H1 (cell line): Measurements from ENCODE around the gene S100A16. TPM values are rescaled to one million over a fixed set of nuclear protein-coding genes. Genes with fewer than 3 reads are reported as not detected.

Experiments used
- CTCF ChIA-PET: fragments of 300-600 bp; sonication (Branson Sonifier 250); formaldehyde crosslinking; loops from one replicate; lab custom pipeline; 2021; ENCODE audit not compliant: partially characterized antibody; lab: Charles Lee
- POLR2A ChIA-PET: fragments of 300-600 bp; sonication (Branson Sonifier 250); formaldehyde crosslinking; loops from one replicate; lab custom pipeline; 2021; ENCODE audit warnings: inconsistent platforms; ENCODE audit not compliant: partially characterized antibody; lab: Charles Lee
- DNase-seq, 2 experiments: peaks; one replicate each; pipeline versions ENCODE4 v3.0.0 to v3.0.0-alpha.2; 2010 to 2022; ENCODE audit warnings: low spot score in 2 of 2, low read depth in 1 of 2, mixed read lengths in 1 of 2
- FAIRE-seq: peaks from 2 replicates; lab custom pipeline; 2011; peaks lifted over from hg19 to GRCh38; lab: Jason Lieb, UNC
- H2AFZ ChIP-seq: 2 replicates; pipeline ENCODE4 v1.8.1; 2012; ENCODE audit warnings: low read length, inconsistent platforms
- H2AK5ac ChIP-seq: 2 replicates; pipeline ENCODE4 v1.6.1; 2013; ENCODE audit warnings: low read depth, low read length
- H2BK120ac ChIP-seq: replicated peaks from 2 replicates; pipeline ENCODE3; 2013; ENCODE audit warnings: low read depth, low read length, inconsistent platforms
- H2BK12ac ChIP-seq: 2 replicates; pipeline ENCODE4 v1.6.1; 2013; ENCODE audit warnings: low read depth, low read length
- H2BK15ac ChIP-seq: 2 replicates; pipeline ENCODE4 v1.6.1; 2013; ENCODE audit warnings: low read length
- H2BK20ac ChIP-seq: 2 replicates; pipeline ENCODE4 v1.6.1; 2013; ENCODE audit warnings: low read length
- H2BK5ac ChIP-seq: 2 replicates; pipeline ENCODE4 v1.6.1; 2013; ENCODE audit warnings: low read depth, low read length
- H3K14ac ChIP-seq: 2 replicates; pipeline ENCODE4 v1.6.1; 2013; ENCODE audit warnings: inconsistent platforms; ENCODE audit not compliant: insufficient read length
- H3K18ac ChIP-seq: 2 replicates; pipeline ENCODE4 v1.6.1; 2013; ENCODE audit warnings: low read length; ENCODE audit errors: extremely low read depth
- H3K23ac ChIP-seq: 2 replicates; pipeline ENCODE4 v1.6.1; 2013; ENCODE audit warnings: inconsistent platforms; ENCODE audit not compliant: insufficient read length
- H3K23me2 ChIP-seq: 2 replicates; pipeline ENCODE4 v1.6.1; 2013; ENCODE audit warnings: low read depth, low read length
- H3K27ac ChIP-seq: 2 replicates; pipeline ENCODE4 v1.6.1; 2011; ENCODE audit warnings: low read depth, low read length, inconsistent platforms
- H3K27me3 ChIP-seq, 4 experiments: replicated peaks in 1 of 4; 1 replicate in 1 of 4; 2 replicates in 3 of 4; pipeline versions ENCODE4 v1.6.1 to v1.8.1; 2011 to 2013; ENCODE audit warnings: low read length in 3 of 4, mild to moderate bottlenecking in 3 of 4, inconsistent platforms in 2 of 4, mixed read lengths in 2 of 4, moderate library complexity in 1 of 4; ENCODE audit not compliant: control insufficient read depth in 3 of 4, insufficient read depth in 3 of 4; ENCODE audit errors: extremely low read depth in 1 of 4
- H3K36me3 ChIP-seq, 4 experiments: 2 replicates each; pipeline versions ENCODE4 v1.6.1 to v1.8.1; 2011 to 2013; ENCODE audit warnings: mild to moderate bottlenecking in 4 of 4, low read length in 3 of 4, moderate library complexity in 2 of 4, control low read depth in 1 of 4, inconsistent platforms in 1 of 4; ENCODE audit not compliant: insufficient read depth in 4 of 4, control insufficient read depth in 2 of 4
- H3K4ac ChIP-seq: replicated peaks from 2 replicates; pipeline ENCODE3; 2013; ENCODE audit warnings: low read length, low read depth, mixed read lengths, inconsistent platforms; ENCODE audit not compliant: insufficient read length
- H3K4me1 ChIP-seq, 4 experiments: replicated peaks in 1 of 4; 1 replicate in 1 of 4; 2 replicates in 3 of 4; pipeline versions ENCODE4 v1.6.1 to v1.8.1; 2011 to 2013; ENCODE audit warnings: low read length in 3 of 4, inconsistent platforms in 2 of 4, mixed read lengths in 1 of 4; ENCODE audit not compliant: insufficient read depth in 4 of 4, control insufficient read depth in 3 of 4
- H3K4me2 ChIP-seq, 2 experiments: 2 replicates each; pipeline versions ENCODE4 v1.6.1 to v1.8.1; 2011 to 2013; ENCODE audit warnings: low read depth in 2 of 2, low read length in 2 of 2, control low read depth in 1 of 2, inconsistent platforms in 1 of 2, mild to moderate bottlenecking in 1 of 2; ENCODE audit not compliant: insufficient read depth in 1 of 2
- H3K4me3 ChIP-seq, 4 experiments: fragments of 200-600, 300-600 bp in 1 of 4; sonication (generic), shearing (Covaris generic), sonication (Bioruptor Twin) in 1 of 4; 2 replicates each; pipeline versions ENCODE4 v1.5.1 to v1.8.1; 2011 to 2016; ENCODE audit warnings: low read length in 4 of 4, low read depth in 3 of 4, control low read depth in 2 of 4, inconsistent platforms in 2 of 4, mild to moderate bottlenecking in 2 of 4, mixed read lengths in 1 of 4, moderate library complexity in 1 of 4; ENCODE audit not compliant: insufficient read depth in 2 of 4; ENCODE audit errors: extremely low read depth in 1 of 4
- H3K56ac ChIP-seq: replicated peaks from 2 replicates; pipeline ENCODE3; 2013; ENCODE audit warnings: low read depth, mild to moderate bottlenecking, mixed read lengths, low read length, inconsistent platforms; ENCODE audit not compliant: insufficient read length
- H3K79me1 ChIP-seq: 2 replicates; pipeline ENCODE4 v1.6.1; 2013; ENCODE audit warnings: low read depth, low read length, control low read depth
- H3K79me2 ChIP-seq, 2 experiments: 2 replicates each; pipeline versions ENCODE4 v1.6.1 to v1.8.1; 2012 to 2013; ENCODE audit warnings: low read length in 2 of 2, mild to moderate bottlenecking in 2 of 2, inconsistent platforms in 1 of 2; ENCODE audit not compliant: insufficient read depth in 2 of 2, control insufficient read depth in 1 of 2
- H3K9ac ChIP-seq, 4 experiments: replicated peaks in 1 of 4; 1 replicate in 1 of 4; 2 replicates in 3 of 4; pipeline versions ENCODE4 v1.6.1 to v1.8.1; 2011 to 2013; ENCODE audit warnings: low read depth in 3 of 4, low read length in 3 of 4, control low read depth in 2 of 4, mild to moderate bottlenecking in 2 of 4, moderate library complexity in 2 of 4, inconsistent platforms in 1 of 4; ENCODE audit errors: extremely low read depth in 1 of 4
- H3K9me3 ChIP-seq, 2 experiments: 2 replicates each; pipeline versions ENCODE4 v1.6.1 to v1.8.1; 2012 to 2013; ENCODE audit warnings: mild to moderate bottlenecking in 2 of 2, moderate library complexity in 2 of 2, control low read depth in 1 of 2, inconsistent platforms in 1 of 2, low read depth in 1 of 2, low read length in 1 of 2, mixed read lengths in 1 of 2; ENCODE audit not compliant: insufficient read depth in 2 of 2
- H4K20me1 ChIP-seq, 2 experiments: replicated peaks in 1 of 2; 2 replicates each; pipeline versions ENCODE3 to v1.8.1; 2011 to 2013; ENCODE audit warnings: inconsistent platforms in 2 of 2, low read length in 2 of 2, mild to moderate bottlenecking in 1 of 2; ENCODE audit not compliant: insufficient read depth in 2 of 2, control insufficient read depth in 1 of 2
- H4K5ac ChIP-seq: 2 replicates; pipeline ENCODE4 v1.6.1; 2013; ENCODE audit warnings: low read length, low read depth, mixed read lengths, inconsistent platforms; ENCODE audit not compliant: insufficient read length
- H4K8ac ChIP-seq: 2 replicates; pipeline ENCODE4 v1.8.0; 2013; ENCODE audit warnings: mild to moderate bottlenecking, moderate library complexity, low read length, inconsistent platforms; ENCODE audit not compliant: insufficient read depth; ENCODE audit errors: extremely low read depth
- H4K91ac ChIP-seq: replicated peaks from 2 replicates; pipeline ENCODE3; 2013; ENCODE audit warnings: low read length, mixed read lengths, inconsistent platforms; ENCODE audit not compliant: insufficient read length
- POLR2A ChIP-seq, 2 experiments: IDR thresholded peaks; 1 replicate in 1 of 2; 2 replicates in 1 of 2; pipeline ENCODE4 v1.6.1; 2011; ENCODE audit warnings: low read depth in 2 of 2, low read length in 2 of 2, mild to moderate bottlenecking in 2 of 2; ENCODE audit errors: control extremely low read depth in 1 of 2
- SP1 ChIP-seq: IDR thresholded peaks from 2 replicates; pipeline ENCODE4 v1.6.1; 2011; ENCODE audit warnings: low read depth, low read length
- TCF12 ChIP-seq: IDR thresholded peaks from 2 replicates; pipeline ENCODE4 v1.6.1; 2011; ENCODE audit warnings: low read depth, mild to moderate bottlenecking, low read length
- WGBS, 2 experiments: shearing (Covaris generic) in 1 of 2; methylation state at CpG; one replicate each; pipeline versions ENCODE4 v1.1.6 to v1.1.7; 2013 to 2015; ENCODE audit warnings: low lambda C conversion rate in 2 of 2, mixed read lengths in 2 of 2, inconsistent platforms in 1 of 2, low coverage in 1 of 2, missing lambda C conversion rate in 1 of 2; ENCODE audit not compliant: insufficient replicate concordance in 2 of 2, insufficient coverage in 1 of 2, insufficient read length in 1 of 2; ENCODE audit errors: extremely low coverage in 1 of 2, missing lambda C conversion rate in 1 of 2; 5-methylcytosine and 5-hydroxymethylcytosine counted together
- polyA plus RNA-seq, 7 experiments: library from polyadenylated mRNA; depleted of rRNA in 3 of 7; stranded (reverse) in 5 of 7; unstranded in 2 of 7; fragments of >200 nt in 5 of 7; fragments of 200-250 nt in 2 of 7; gene quantifications; 1 replicate in 5 of 7; 2 replicates in 1 of 7; 4 replicates in 1 of 7; pipeline versions ENCODE4 v1.2.1 to v1.2.3, GENCODE V29; 2011 to 2013; ENCODE audit warnings: missing spikeins in 2 of 7, mixed read lengths in 2 of 7
- total RNA-seq: library from RNA; stranded (reverse); fragmentation: NEBNext Ultra II Directional; extraction: Animal tissue kit (Norgen Biotek cat#: 25700); gene quantifications from 2 replicates; pipeline ENCODE4 v1.2.1, GENCODE V29; 2021

The S100A16 gene
- total and polyA plus RNA-seq, 2 of the 8 experiments (the other 6 are each of a cell fraction or from before 2014, with no cell fraction given), result 14.9 to 61.4 TPM

DNA sequence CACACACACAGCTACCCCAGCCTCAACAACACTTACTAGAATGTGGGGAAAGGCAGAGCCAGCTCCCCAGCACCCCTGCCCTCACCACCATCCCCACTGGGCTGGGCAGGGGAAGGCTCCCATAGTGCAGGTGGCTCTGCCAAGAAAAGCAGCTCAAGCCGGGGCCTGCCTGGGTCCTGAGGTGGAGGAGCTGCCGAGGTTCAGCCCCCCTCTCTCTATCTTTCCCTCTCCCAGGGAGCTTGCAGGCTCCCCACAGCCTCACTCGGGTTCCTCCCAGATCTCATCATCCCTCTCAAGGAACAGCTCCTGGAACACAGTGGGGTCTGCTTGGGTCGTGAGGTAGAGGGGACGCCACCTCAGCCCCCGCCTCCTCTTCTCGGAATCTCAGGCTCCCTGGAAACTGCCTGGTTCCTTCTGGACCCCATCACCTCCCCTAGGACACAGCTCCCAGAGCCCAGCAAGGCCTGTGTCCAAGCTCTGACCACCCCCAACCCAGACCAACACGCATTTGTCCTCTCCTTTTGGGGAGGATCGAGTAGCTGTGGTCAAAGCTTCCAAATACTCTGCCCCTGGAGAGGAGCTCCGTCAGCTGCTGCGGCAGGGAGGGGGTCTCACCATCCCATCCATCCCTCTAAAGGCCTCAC, 704 bp downstream of the S100A16 start:
- Histone ChIP-seq H3K56ac (no peak overlapping the region), H2AK5ac (no peak overlapping the region), H2AFZ (peak overlapping the region; percentile 8; the same call in 1 of the 2 replicates), H4K20me1 (no peaks in the 10 kb centered on the region), H4K5ac (no peak overlapping the region), H3K36me3 (no peaks in the 10 kb centered on the region), H3K27me3 (no peaks in the 10 kb centered on the region; a peak in 1 of 7 replicates), H3K4ac (no peak overlapping the region)
- TF ChIP-seq POLR2A (IDR thresholded peaks at IDR 0.05; ENCODE audit: control extremely low read depth in 1 of 2, low read depth in 2 of 2, low read length in 2 of 2) (no peak), SP1 (no peak), TCF12 (no peak)
- TF ChIP-seq, all 59 proteins: peak for 0
- peak overlapping the region in 2 of 4 experiments; percentile 10 to 51; a peak in 6 of 8 replicates for H3K4me3 ChIP-seq
- H3K14ac ChIP-seq, result no peak overlapping the region
- H4K91ac ChIP-seq, result peak overlapping the region; percentile 54
- H4K8ac ChIP-seq, result no peak overlapping the region
- H2BK5ac ChIP-seq, result peak overlapping the region; percentile 79; the same call in 1 of the 2 replicates
- peaks cover 3% of the 10 kb centered on the region for H3K23me2 ChIP-seq
- H2BK15ac ChIP-seq, result peak overlapping the region; percentile 96; the same call in 1 of the 2 replicates
- CTCF ChIA-PET, result interaction anchor here (0.5 to 15.9 kb wide), 9 partner anchors 10 to 176 kb away, joined by 3 to 224 read pairs (median 36); partner anchors contain the start of genes S100A1, S100A13 and S100A6
- peaks cover 0 to 35% (median 25%) of the 10 kb centered on the region in 4 experiments; a peak in 6 of 7 replicates for H3K4me1 ChIP-seq
- H2BK20ac ChIP-seq, result 0 out of 2 replicates have a peak overlapping the region, but pooled peaks have one; percentile 43
- H3K18ac ChIP-seq, result peak overlapping the region; percentile 75
- H3K23ac ChIP-seq, result no peak overlapping the region
- H2BK12ac ChIP-seq, result peak overlapping the region; percentile 84; the same call in 1 of the 2 replicates
- FAIRE-seq (no peak), DNase-seq (no peak)
- no peak overlapping the region for H2BK120ac ChIP-seq
- POLR2A ChIA-PET, result interaction anchor here (1.0 to 15.3 kb wide), 11 partner anchors 13 to 378 kb away, joined by 3 to 261 read pairs (median 4); partner anchors contain the start of genes CHTOP, RPS27, S100A1 and S100A13
- no peak overlapping the region for H3K27ac ChIP-seq
- H3K79me1 ChIP-seq, result no peaks in the 10 kb centered on the region
- H3K9ac ChIP-seq, result no peak overlapping the region
- no peaks in the 10 kb centered on the region for H3K79me2 ChIP-seq
- H3K4me2 ChIP-seq, result peak overlapping the region; percentile 59 to 77
- no peaks in the 10 kb centered on the region for H3K9me3 ChIP-seq
- WGBS, 2 experiments, result 62% methylated on average over 11 of the region's 11 CpGs; no CpG with 5 or more reads in 1 of the 2 experiments
